Activated CD4-positive, alpha-beta T cell treated with anti-CD3 and anti-CD28 coated beads for 48 hours (primary cell): ENCODE measurements around the gene CFD.
"Not testable (repeated sequence)": the region's sequence is repeated elsewhere in the genome, so short reads cannot be mapped to it uniquely, and the experiment has no call there.

Experiments used
- DNase-seq: peaks from one replicate; pipeline ENCODE4 v3.0.0-alpha.2; 2020

CFD gene

GRCh38 chr19:871446-872265 is 12.2 kb downstream of the CFD start:
- DNase-seq, result peak; percentile 34

GRCh38 chr19:872266-872951 is 12.9 kb downstream of the CFD start:
- DNase-seq, result peak; percentile 91

- DNase-seq, result peak; percentile 78
These were observed 13.6 kb downstream of the CFD start for GRCh38 chr19:873084-873483.

GRCh38 chr19:873561-874041 is 14.1 kb downstream of the CFD start:
- DNase-seq, result no peak

- DNase-seq, result no peak
These were observed 15.9 kb downstream of the CFD start for GRCh38 chr19:875265-875879.

- DNase-seq, result no peak
These were observed 16.6 kb downstream of the CFD start for GRCh38 chr19:876089-876488.

GRCh38 chr19:876780-877314 is 17.4 kb downstream of the CFD start:
- DNase-seq, result no peak

GRCh38 chr19:877992-878660 is 18.7 kb downstream of the CFD start:
- DNase-seq, result not testable (repeated sequence)

GRCh38 chr19:878751-879561 is 19.5 kb downstream of the CFD start:
- not testable (repeated sequence) for DNase-seq

GRCh38 chr19:879711-880438 is 20.4 kb downstream of the CFD start:
- no peak for DNase-seq

- no peak for DNase-seq
These were observed 22.1 kb downstream of the CFD start for GRCh38 chr19:881385-882071.

- no peak for DNase-seq
These were observed 23.5 kb downstream of the CFD start for GRCh38 chr19:882871-883497.

GRCh38 chr19:883661-884211 is 24.3 kb downstream of the CFD start:
- no peak for DNase-seq

- DNase-seq, result no peak
These were observed 25.2 kb downstream of the CFD start for GRCh38 chr19:884420-885211.

- DNase-seq, result no peak
These were observed 26.2 kb downstream of the CFD start for GRCh38 chr19:885536-886224.

GRCh38 chr19:887072-887471 is 27.6 kb downstream of the CFD start:
- no peak for DNase-seq

- DNase-seq, result no peak
These were observed 28.1 kb downstream of the CFD start for GRCh38 chr19:887599-887998.
